ENCODE measurements around the gene ACE. TPM values are rescaled to one million over a fixed set of nuclear protein-coding genes. Genes with fewer than 3 reads are reported as not detected.

ACE gene
- total RNA-seq, 2 experiments from 2014 or later: 2.2 to 2.6 TPM

DNA sequence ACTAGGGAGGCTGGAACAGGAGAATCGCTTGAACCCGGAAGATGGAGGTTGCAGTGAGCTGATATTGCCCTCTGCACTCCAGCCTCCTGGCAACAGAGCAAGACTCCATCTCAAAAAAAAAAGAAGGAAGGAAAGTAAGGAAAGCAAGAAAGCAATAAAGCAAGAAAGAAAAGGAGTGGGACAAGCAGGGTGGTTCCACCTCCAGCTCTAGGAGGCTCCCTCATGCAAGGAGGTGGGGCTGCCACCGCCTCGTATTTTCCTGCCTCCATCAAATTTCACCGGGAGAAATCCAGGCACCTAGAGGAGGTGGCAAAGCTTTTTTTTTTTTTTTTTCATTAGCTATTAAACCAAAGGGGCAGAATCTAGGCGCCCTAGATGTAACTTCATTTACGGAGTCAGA is 31.8 kb upstream of the ACE start:
- H3K27ac Mint-ChIP-seq: peak overlapping the region; percentile 65
- H3K9me3 Mint-ChIP-seq: no peaks in the 10 kb centered on the region
- H3K4me1 Mint-ChIP-seq (ENCODE audit: low read depth): peaks cover 44% of the 10 kb centered on the region
- intact Hi-C loops (cut with micrococcal nuclease): loop anchor here (5.0 kb wide), 1 partner anchor 252 kb away; no protein-coding TSS in a partner anchor
- peaks cover 1% of the 10 kb centered on the region for H3K27me3 Mint-ChIP-seq
- peak overlapping the region; percentile 70 for H3K4me3 Mint-ChIP-seq
- H3K36me3 Mint-ChIP-seq: no peaks in the 10 kb centered on the region
- CTCF ChIA-PET: interaction anchor here (0.5 to 7.2 kb wide), 8 partner anchors 9 to 166 kb away, joined by 3 to 47 read pairs (median 7); partner anchors contain the start of gene KCNH6
- POLR2A ChIA-PET: interaction anchor here (0.5 to 2.9 kb wide), 4 partner anchors 9 to 401 kb away, joined by 3 to 14 read pairs (median 3); partner anchors contain the start of gene MAP3K3
- no peak for DNase-seq

DNA sequence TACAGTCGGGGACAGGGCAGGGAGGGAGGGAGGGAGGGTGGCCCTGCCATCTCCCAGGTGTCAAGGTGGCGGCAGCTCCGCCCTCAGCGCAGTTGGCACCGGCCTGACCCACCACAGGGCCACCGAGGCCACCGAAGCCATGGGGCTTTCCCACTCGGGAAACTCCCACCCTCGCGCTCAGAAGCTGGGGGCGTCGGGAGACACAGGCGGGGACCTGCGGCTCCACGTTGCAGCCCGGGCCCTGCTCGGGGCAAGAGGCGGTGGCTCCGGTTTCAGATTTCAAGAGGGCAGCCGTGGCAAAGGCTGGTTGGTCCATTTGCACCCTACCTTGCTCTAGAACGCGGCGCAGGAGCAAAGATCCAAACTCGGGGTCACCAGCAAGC is 31.3 kb upstream of the ACE start:
- ChIA-PET CTCF (interaction anchor here (0.5 to 7.2 kb wide), 7 partner anchors 10 to 166 kb away, joined by 3 to 47 read pairs (median 10); partner anchors contain the start of gene KCNH6), POLR2A (interaction anchor here (0.5 to 2.9 kb wide), 4 partner anchors 10 to 401 kb away, joined by 3 to 14 read pairs (median 3); partner anchors contain the start of gene MAP3K3)
- H3K4me1 Mint-ChIP-seq (ENCODE audit: low read depth): peaks cover 42% of the 10 kb centered on the region
- no peaks in the 10 kb centered on the region for H3K36me3 Mint-ChIP-seq
- H3K9me3 Mint-ChIP-seq: no peaks in the 10 kb centered on the region
- H3K27me3 Mint-ChIP-seq: peaks cover 1% of the 10 kb centered on the region
- H3K4me3 Mint-ChIP-seq: peak overlapping the region; percentile 70
- peak overlapping the region; percentile 69 for H3K27ac Mint-ChIP-seq
- intact Hi-C loops (cut with micrococcal nuclease): loop anchor here (5.0 kb wide), 1 partner anchor 252 kb away; no protein-coding TSS in a partner anchor
- peak; percentile 73 for DNase-seq

DNA sequence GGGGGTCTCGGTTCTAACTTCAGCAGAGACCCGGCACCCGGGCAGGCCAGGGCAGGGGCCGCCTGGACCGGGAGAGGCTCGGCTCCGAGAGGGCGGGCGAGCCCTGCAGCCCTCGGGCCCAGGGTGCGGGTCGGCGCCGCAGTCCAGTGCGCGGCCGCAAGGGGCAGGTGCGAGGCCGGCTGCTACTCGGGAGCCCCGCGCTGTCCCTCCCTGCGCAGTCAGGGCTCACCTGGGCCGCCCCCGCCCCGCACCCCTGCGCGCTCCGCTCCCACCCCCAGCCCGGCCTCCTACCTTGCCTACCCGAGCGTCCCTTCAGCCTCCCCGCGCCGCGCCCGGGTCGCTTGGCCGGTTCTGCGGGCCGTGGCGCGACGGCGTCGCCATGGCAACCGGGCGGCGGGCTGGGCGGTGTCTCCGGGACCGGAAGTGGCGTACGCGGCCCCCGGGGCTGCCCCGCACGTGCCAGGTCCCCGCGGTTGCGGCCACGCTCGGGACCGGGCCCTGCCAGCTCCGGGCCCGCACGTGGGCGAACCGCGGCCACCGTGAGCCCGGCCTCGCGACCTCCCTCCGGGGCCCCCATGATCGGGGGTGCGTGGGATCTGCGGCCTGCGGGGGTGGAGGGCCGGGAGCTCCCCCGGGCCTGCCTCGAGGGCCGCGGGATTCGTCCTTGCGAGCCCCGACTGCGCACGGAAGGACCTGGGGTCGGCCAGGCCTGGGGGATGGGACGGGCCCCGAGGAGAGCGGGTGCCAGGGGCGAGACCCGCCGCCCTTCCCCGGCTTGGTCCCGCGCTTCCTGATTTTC is 30.7 kb upstream of the ACE start, which contains the start of gene CYB561:
TSS of gene CYB561 (minus strand) at position 353 of the 799 bp plus-strand sequence. CDS start 8,759 bp downstream, outside the sequence.
- H3K4me3 Mint-ChIP-seq: peak within 1 kb of the TSS; percentile 70
- peaks cover 38% of the 10 kb centered on the region for H3K4me1 Mint-ChIP-seq (ENCODE audit: low read depth)
- H3K27me3 Mint-ChIP-seq: peaks cover 1% of the 10 kb centered on the region
- peak within 1 kb of the TSS; percentile 89 for H3K27ac Mint-ChIP-seq
- H3K9me3 Mint-ChIP-seq: no peaks in the 10 kb centered on the region
- peak; percentile 81 for DNase-seq
- ChIA-PET POLR2A (interaction anchor here (0.6 to 2.9 kb wide), 8 partner anchors 10 to 253 kb away, joined by 3 to 14 read pairs (median 4); partner anchors contain the start of gene MAP3K3), CTCF (interaction anchor here (0.6 to 7.2 kb wide), 6 partner anchors 10 to 204 kb away, joined by 3 to 47 read pairs (median 14); partner anchors contain the start of gene ACE)
- intact Hi-C loops (cut with micrococcal nuclease): loop anchor here (2.0 to 5.0 kb wide), 2 partner anchors 33 to 251 kb away; no protein-coding TSS in a partner anchor
- H3K36me3 Mint-ChIP-seq: no peaks in the 10 kb centered on the region

DNA sequence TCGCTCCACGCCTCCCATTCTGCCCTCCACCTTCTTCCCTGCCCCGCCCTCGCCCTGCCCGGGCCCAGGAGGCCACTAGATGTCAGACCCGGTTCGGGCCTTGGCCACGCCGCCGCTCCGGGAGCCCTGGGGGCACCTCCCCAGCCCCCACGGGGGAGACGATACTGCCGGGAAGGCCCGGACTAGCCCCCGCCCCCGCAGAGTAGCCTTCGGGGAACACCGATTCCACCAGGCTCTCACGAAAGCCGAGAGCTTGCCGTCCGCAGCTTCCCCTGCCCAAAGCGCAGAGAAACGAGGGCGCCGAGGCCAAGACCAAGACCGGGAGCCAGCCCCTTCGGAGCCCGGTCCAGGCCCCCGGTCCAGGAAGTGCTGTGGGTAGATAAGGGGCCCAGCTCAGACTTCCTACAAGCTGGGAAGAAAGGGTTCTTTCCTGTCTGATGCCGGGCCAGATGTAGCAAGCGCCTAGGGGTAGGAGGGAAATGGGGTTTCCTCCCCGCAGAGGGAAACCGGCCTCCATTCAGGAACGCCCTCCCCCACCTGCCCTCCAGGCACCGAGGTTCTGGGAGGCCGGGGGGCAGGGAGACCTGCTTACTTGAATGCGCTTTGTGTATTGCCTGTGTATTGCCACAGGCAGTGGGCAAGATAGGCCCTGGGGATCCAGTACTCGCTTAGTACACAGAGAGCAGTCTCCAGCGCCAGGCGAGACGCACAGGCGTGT is 29.9 kb upstream of the ACE start:
- DNase-seq: peak; percentile 65
- H3K4me1 Mint-ChIP-seq (ENCODE audit: low read depth): peaks cover 36% of the 10 kb centered on the region
- intact Hi-C loops (cut with micrococcal nuclease): loop anchor here (2.0 to 5.0 kb wide), 2 partner anchors 32 to 250 kb away; no protein-coding TSS in a partner anchor
- H3K27me3 Mint-ChIP-seq: peaks cover 1% of the 10 kb centered on the region
- ChIA-PET POLR2A (interaction anchor here (0.6 to 2.9 kb wide), 7 partner anchors 11 to 252 kb away, joined by 3 to 14 read pairs (median 4); partner anchors contain the start of gene MAP3K3), CTCF (interaction anchor here (0.6 to 7.2 kb wide), 8 partner anchors 8 to 252 kb away, joined by 3 to 47 read pairs (median 12); partner anchors contain the start of gene ACE)
- no peaks in the 10 kb centered on the region for H3K9me3 Mint-ChIP-seq
- peak overlapping the region; percentile 67 for H3K4me3 Mint-ChIP-seq
- H3K36me3 Mint-ChIP-seq: no peaks in the 10 kb centered on the region
- H3K27ac Mint-ChIP-seq: peak overlapping the region; percentile 89

DNA sequence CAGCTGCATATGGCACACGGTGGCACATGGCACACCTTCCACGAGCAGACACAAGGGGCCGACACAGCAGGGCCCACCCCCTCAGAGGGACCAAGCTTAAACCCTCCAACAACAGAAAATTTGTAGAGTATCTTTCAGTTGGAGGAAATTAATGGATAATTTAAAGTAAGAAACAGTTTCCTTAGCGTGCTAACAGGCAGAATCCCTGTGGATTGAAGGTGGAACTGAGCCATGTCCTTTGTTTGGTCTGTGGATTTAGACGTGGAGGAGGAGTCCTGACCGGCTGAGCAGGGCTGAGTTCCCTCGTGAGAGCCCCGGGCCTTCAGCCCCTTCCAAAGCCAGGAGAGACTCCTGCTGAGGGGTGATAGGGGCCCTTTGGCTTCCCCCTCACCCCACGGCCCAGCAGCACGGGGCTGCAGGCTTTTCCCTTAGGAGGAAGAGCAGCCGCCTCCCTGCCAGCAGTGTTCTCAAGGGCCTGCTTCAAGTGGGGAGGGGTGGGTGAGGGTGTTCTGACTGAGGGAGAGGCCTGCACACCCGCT is 29.3 kb upstream of the ACE start:
- H3K36me3 Mint-ChIP-seq: no peaks in the 10 kb centered on the region
- CTCF ChIA-PET: interaction anchor here (0.7 to 7.2 kb wide), 7 partner anchors 8 to 251 kb away, joined by 3 to 47 read pairs (median 13); partner anchors contain the start of gene ACE

DNA sequence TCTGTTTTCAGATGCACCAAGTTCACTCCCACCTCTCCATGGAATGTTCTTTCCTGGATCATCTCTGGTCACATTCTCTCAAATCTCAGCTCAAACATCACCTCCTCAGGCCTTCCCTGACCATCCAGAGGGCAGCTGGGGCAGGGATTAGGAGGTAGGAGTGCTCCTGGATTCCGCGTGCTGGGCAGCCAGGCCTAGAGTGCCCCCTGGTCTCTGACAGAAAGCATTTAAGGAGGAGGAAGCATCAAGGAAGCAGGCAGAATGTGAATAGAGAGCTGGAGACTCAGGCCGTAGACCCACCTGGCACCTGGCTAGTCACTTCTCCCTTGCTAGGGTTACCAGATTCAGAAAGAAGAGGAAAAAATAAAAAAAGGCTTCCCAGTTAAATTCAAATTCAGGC is 28.2 kb upstream of the ACE start:
- DNase-seq: no peak
- Mint-ChIP-seq H3K27me3 (peaks cover 1% of the 10 kb centered on the region), H3K36me3 (no peaks in the 10 kb centered on the region), H3K27ac (peak overlapping the region; percentile 63), H3K4me1 (ENCODE audit: low read depth) (peaks cover 29% of the 10 kb centered on the region), H3K9me3 (no peaks in the 10 kb centered on the region), H3K4me3 (peak overlapping the region; percentile 3)
- ChIA-PET CTCF (interaction anchor here (0.8 to 7.2 kb wide), 4 partner anchors 23 to 164 kb away, joined by 3 to 47 read pairs (median 7); partner anchors contain the start of gene ACE), POLR2A (interaction anchor here (1.2 kb wide), 1 partner anchor 163 kb away, joined by 3 read pairs; no protein-coding TSS in a partner anchor)
- intact Hi-C loops (cut with micrococcal nuclease): loop anchor here (5.0 kb wide), 1 partner anchor 249 kb away; no protein-coding TSS in a partner anchor

More for the DNA sequence above, 29.3 kb upstream of the ACE start:
- Mint-ChIP-seq H3K27ac (peak overlapping the region; percentile 89), H3K4me3 (peak overlapping the region; percentile 67), H3K9me3 (no peaks in the 10 kb centered on the region), H3K4me1 (ENCODE audit: low read depth) (peaks cover 34% of the 10 kb centered on the region), H3K27me3 (peaks cover 1% of the 10 kb centered on the region)
- DNase-seq: no peak
- POLR2A ChIA-PET: interaction anchor here (1.0 to 1.7 kb wide), 4 partner anchors 31 to 174 kb away, joined by 3 to 6 read pairs (median 4); partner anchors contain the start of gene MAP3K3
- intact Hi-C loops (cut with micrococcal nuclease): loop anchor here (2.0 to 5.0 kb wide), 2 partner anchors 31 to 250 kb away; no protein-coding TSS in a partner anchor

DNA sequence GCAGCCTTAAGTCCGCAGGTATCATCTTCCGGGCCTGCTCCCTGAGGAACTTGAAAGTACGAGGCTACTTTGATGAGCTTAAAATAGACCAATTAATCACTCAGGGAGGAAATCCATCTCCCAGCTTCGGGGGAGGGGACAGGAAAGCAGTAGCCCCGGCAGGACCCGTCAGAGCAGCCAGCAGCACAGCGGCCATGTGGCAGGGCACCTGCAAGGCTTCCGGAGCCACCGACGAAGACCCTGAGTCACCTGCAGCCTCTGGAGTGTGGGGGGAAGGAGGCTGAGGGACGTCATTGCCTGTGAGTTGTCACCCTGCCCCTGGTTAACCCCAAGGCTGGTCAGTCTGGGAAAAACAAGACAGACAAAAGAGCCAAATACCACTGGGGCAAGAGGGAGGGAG is 26.3 kb upstream of the ACE start:
- H3K36me3 Mint-ChIP-seq: no peaks in the 10 kb centered on the region
- peaks cover 24% of the 10 kb centered on the region for H3K4me1 Mint-ChIP-seq (ENCODE audit: low read depth)
- no peaks in the 10 kb centered on the region for H3K9me3 Mint-ChIP-seq
- ChIA-PET POLR2A (no interaction called here), CTCF (interaction anchor here (1.1 kb wide), 1 partner anchor 25 kb away, joined by 3 read pairs; no protein-coding TSS in a partner anchor)
- DNase-seq: peak; percentile 48
- H3K27ac Mint-ChIP-seq: no peak overlapping the region
- intact Hi-C loops (cut with micrococcal nuclease): no loop called here
- no peak overlapping the region for H3K4me3 Mint-ChIP-seq
- no peaks in the 10 kb centered on the region for H3K27me3 Mint-ChIP-seq

DNA sequence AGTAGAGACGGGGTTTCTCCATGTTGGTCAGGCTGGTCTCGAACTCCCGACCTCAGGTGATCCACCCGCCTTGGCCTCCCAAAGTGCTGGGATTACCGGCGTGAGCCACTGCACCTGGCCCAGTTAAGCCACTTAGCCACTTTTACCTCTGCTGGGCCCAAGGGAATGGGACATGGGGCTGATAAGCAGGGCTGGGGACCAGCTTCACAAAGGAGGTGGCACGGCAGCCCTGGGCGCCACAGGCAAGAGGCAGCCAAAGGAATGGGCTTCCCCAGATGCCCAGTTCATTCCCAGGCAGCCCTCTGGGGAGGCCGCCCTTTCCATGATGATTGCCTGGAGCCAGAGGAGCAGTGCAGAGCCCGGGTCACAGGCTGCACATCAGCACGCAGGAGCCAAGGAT is 25.7 kb upstream of the ACE start:
- no peaks in the 10 kb centered on the region for H3K9me3 Mint-ChIP-seq
- H3K4me3 Mint-ChIP-seq: no peak overlapping the region
- H3K27ac Mint-ChIP-seq: no peak overlapping the region
- DNase-seq: no peak
- POLR2A ChIA-PET: no interaction called here
- H3K27me3 Mint-ChIP-seq: no peaks in the 10 kb centered on the region
- intact Hi-C loops (cut with micrococcal nuclease): no loop called here
- H3K4me1 Mint-ChIP-seq (ENCODE audit: low read depth): peaks cover 24% of the 10 kb centered on the region
- CTCF ChIA-PET: no interaction called here
- no peaks in the 10 kb centered on the region for H3K36me3 Mint-ChIP-seq

DNA sequence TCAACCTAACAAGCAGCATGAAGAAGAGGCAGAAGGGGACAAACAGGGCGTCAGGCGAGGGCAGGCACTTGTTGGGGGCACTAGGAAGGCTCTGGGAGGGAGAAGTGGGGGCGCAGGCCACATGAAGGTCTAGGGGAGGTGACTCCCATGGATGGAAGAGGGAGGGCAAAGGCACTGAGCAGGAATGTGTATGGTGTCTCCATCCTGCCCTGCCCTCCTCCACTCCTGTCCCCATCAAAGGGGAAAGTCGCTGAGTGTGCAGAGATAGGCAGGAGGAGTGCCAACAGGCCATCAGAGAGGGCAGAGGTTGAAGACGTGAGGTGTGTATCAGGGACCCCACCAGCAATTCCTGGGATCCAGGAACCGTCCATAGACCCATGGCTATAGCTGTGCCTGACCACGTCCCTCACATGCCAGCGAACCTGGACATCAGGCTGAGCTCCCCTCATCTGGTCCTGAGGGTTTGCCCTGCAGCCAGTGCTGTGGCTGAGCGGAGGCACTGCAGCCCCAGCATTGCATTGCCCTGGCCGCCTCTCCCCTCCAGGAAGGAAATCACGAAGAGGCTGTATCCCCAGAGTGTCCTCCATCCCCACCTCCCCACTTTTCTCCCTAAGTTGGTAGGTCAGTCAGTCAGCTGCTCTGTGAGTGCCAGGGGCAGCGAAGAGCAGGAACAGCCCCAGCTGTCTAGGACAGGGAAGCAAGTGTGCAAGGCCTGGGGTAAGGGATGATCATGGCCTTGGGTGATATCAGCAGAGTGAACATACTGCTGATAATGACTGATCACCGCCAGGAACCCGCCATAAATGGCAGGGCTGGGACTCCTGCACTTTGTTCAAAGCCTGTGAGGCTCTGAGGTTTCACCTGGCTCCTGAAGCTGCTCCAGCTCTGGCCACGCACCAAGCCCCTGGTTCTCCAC is 24.6 kb upstream of the ACE start:
- no peaks in the 10 kb centered on the region for H3K27me3 Mint-ChIP-seq
- ChIA-PET POLR2A (no interaction called here), CTCF (interaction anchor here (0.9 kb wide), 1 partner anchor 27 kb away, joined by 3 read pairs; no protein-coding TSS in a partner anchor)
- intact Hi-C loops (cut with micrococcal nuclease): no loop called here
- peaks cover 19% of the 10 kb centered on the region for H3K4me1 Mint-ChIP-seq (ENCODE audit: low read depth)
- H3K9me3 Mint-ChIP-seq: no peaks in the 10 kb centered on the region
- H3K36me3 Mint-ChIP-seq: no peaks in the 10 kb centered on the region
- no peak for DNase-seq
- no peak overlapping the region for H3K4me3 Mint-ChIP-seq
- no peak overlapping the region for H3K27ac Mint-ChIP-seq

DNA sequence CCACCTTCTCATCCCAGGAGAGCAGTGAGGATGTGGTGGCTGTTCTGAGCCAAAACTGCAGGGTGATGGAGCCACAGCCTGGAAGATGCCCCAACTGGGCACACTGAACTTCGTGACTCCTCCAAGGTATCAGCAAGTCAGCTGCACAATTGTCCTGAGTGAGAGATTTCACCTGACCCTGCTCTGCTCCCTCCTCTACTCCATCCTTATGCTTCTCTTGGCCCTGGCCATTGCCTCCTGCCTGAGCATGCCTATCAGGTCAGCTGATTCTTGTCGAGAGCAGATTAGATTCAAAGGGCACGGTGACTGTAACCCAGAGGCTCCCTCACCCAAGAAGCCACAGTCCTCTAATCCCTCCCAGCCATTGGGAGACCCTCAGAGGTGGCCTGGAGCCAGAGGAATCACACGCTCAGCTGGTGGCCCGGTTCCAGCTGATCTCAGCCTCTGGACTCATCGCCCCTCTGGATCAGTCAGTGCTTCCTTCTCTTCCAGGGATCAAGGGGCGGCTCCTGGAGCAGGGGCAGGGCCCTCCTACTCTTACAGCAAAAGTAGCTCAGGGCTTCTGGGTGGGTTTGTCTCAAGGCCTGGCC is 23.8 kb upstream of the ACE start:
- intact Hi-C loops (cut with micrococcal nuclease): no loop called here
- no peaks in the 10 kb centered on the region for H3K9me3 Mint-ChIP-seq
- DNase-seq: no peak
- H3K27ac Mint-ChIP-seq: no peak overlapping the region
- POLR2A ChIA-PET: no interaction called here
- no peaks in the 10 kb centered on the region for H3K27me3 Mint-ChIP-seq
- CTCF ChIA-PET: interaction anchor here (0.9 to 1.3 kb wide), 2 partner anchors 26 to 28 kb away, joined by 3 to 5 read pairs; no protein-coding TSS in a partner anchor
- H3K4me3 Mint-ChIP-seq: no peak overlapping the region
- H3K36me3 Mint-ChIP-seq: no peaks in the 10 kb centered on the region
- peaks cover 15% of the 10 kb centered on the region for H3K4me1 Mint-ChIP-seq (ENCODE audit: low read depth)

Data from activated CD4-positive, alpha-beta memory T cell treated with anti-CD3 and anti-CD28 coated beads for 36 hours (primary cell).